MM.1S (cell line): ENCODE data around the gene HS2ST1.
A peak's percentile ranks its signal among the peaks of the same experiment; 100 is the strongest.

ENCODE experiments used
- DNase-seq: peaks from one replicate; pipeline ENCODE4 v3.0.0-alpha.2; 2015
- H2AFZ ChIP-seq: fragments of 300-600 bp; sonication (generic); 2 replicates; pipeline ENCODE4 v1.6.0; 2016; ENCODE audit warnings: antibody characterized with exemption, low read length
- H3F3A ChIP-seq: fragments of 300-600 bp; sonication (generic); 2 replicates; pipeline ENCODE4 v1.6.1; 2016; ENCODE audit warnings: mild to moderate bottlenecking, antibody characterized with exemption, low read length, moderate library complexity, mixed read lengths; ENCODE audit not compliant: insufficient read depth
- H3K27ac ChIP-seq: fragments of 300-600 bp; sonication (generic); 2 replicates; pipeline ENCODE4 v1.5.1; 2016; ENCODE audit warnings: mild to moderate bottlenecking, low read length
- H3K27me3 ChIP-seq: fragments of 300-600 bp; sonication (generic); replicated peaks from 2 replicates; pipeline ENCODE4 v1.6.0; 2016; ENCODE audit warnings: low read length; ENCODE audit not compliant: insufficient read depth
- H3K36me3 ChIP-seq: fragments of 300-600 bp; sonication (generic); replicated peaks from 2 replicates; pipeline ENCODE4 v1.6.1; 2016; ENCODE audit warnings: mild to moderate bottlenecking, low read length, mixed read lengths; ENCODE audit not compliant: insufficient read depth
- H3K4me1 ChIP-seq: fragments of 300-600 bp; sonication (generic); 2 replicates; pipeline ENCODE4 v1.6.1; 2016; ENCODE audit warnings: low read length, mixed read lengths
- H3K4me2 ChIP-seq: fragments of 300-600 bp; sonication (generic); 2 replicates; pipeline ENCODE4 v1.6.0; 2016; ENCODE audit warnings: low read depth, low read length
- H3K4me3 ChIP-seq: fragments of 300-600 bp; sonication (generic); 2 replicates; pipeline ENCODE4 v1.5.1; 2016; ENCODE audit warnings: low read length, mixed read lengths
- H3K79me2 ChIP-seq: fragments of 300-600 bp; sonication (generic); 2 replicates; pipeline ENCODE4 v1.6.1; 2016; ENCODE audit warnings: mixed run types, low read length, mixed read lengths
- H3K9ac ChIP-seq: fragments of 300-600 bp; sonication (generic); 2 replicates; pipeline ENCODE4 v1.6.1; 2016; ENCODE audit warnings: low read length, mixed read lengths
- H3K9me2 ChIP-seq: fragments of 300-600 bp; sonication (generic); replicated peaks from 2 replicates; pipeline ENCODE4 v1.6.1; 2016; ENCODE audit warnings: mild to moderate bottlenecking, low read length, mixed read lengths; ENCODE audit not compliant: insufficient read depth
- H3K9me3 ChIP-seq: fragments of 300-600 bp; sonication (generic); replicated peaks from 2 replicates; pipeline ENCODE4 v1.6.1; 2016; ENCODE audit warnings: mild to moderate bottlenecking, low read length, mixed read lengths; ENCODE audit not compliant: insufficient read depth
- H4K20me1 ChIP-seq: fragments of 300-600 bp; sonication (generic); 2 replicates; pipeline ENCODE4 v1.6.1; 2016; ENCODE audit warnings: mild to moderate bottlenecking, low read length, moderate library complexity, mixed read lengths; ENCODE audit not compliant: insufficient read depth
- CTCF ChIP-seq: fragments of 300-600 bp; sonication (generic); IDR thresholded peaks from 2 replicates; pipeline ENCODE4 v1.5.1; 2016; ENCODE audit warnings: antibody characterized with exemption, low read length, mixed read lengths
- EZH2 ChIP-seq: fragments of 300-600 bp; sonication (generic); optimal IDR thresholded peaks from 2 replicates; pipeline ENCODE3; 2017; ENCODE audit warnings: low read depth, mild to moderate bottlenecking, antibody characterized with exemption, low read length, mixed read lengths
- EZH2phosphoT487 ChIP-seq: fragments of 300-600 bp; sonication (generic); IDR thresholded peaks from 2 replicates; pipeline ENCODE4 v1.6.1; 2018; ENCODE audit warnings: antibody characterized with exemption, low read length

HS2ST1 gene

GRCh38 chr1:87089070-87089736 is 174.8 kb downstream of the HS2ST1 start:
- Histone ChIP-seq H3K9me2 (no peaks in the 10 kb centered on the region), H3K4me2 (peak overlapping the region; percentile 69), H3K4me1 (peaks cover 40% of the 10 kb centered on the region), H3K36me3 (no peaks in the 10 kb centered on the region), H3K9me3 (no peaks in the 10 kb centered on the region), H3F3A (peaks cover 17% of the 10 kb centered on the region; the same call in 1 of the 2 replicates), H3K4me3 (peak overlapping the region; percentile 19; the same call in 1 of the 2 replicates), H3K9ac (no peak overlapping the region), H4K20me1 (no peaks in the 10 kb centered on the region), H3K79me2 (no peaks in the 10 kb centered on the region), H2AFZ (no peak overlapping the region), H3K27ac (peak overlapping the region; percentile 26; the same call in 1 of the 2 replicates), H3K27me3 (no peaks in the 10 kb centered on the region)
- peak; percentile 63 for DNase-seq
- TF ChIP-seq EZH2phosphoT487 = no peak
- TF ChIP-seq CTCF = no peak
- no peak for TF ChIP-seq EZH2

GRCh38 chr1:87089823-87090222 is 175.4 kb downstream of the HS2ST1 start:
- Histone ChIP-seq H3K4me1 (peaks cover 40% of the 10 kb centered on the region), H3K79me2 (no peaks in the 10 kb centered on the region), H2AFZ (no peak overlapping the region), H3K4me2 (peak overlapping the region; percentile 69), H4K20me1 (no peaks in the 10 kb centered on the region), H3K9me3 (no peaks in the 10 kb centered on the region), H3K27me3 (no peaks in the 10 kb centered on the region), H3K4me3 (peak overlapping the region; percentile 19; the same call in 1 of the 2 replicates), H3K36me3 (no peaks in the 10 kb centered on the region), H3F3A (peaks cover 17% of the 10 kb centered on the region; the same call in 1 of the 2 replicates), H3K27ac (peak overlapping the region; percentile 26; the same call in 1 of the 2 replicates), H3K9ac (no peak overlapping the region), H3K9me2 (no peaks in the 10 kb centered on the region)
- TF ChIP-seq EZH2 (no peak), CTCF (no peak), EZH2phosphoT487 (no peak)
- DNase-seq = peak; percentile 56

DNA sequence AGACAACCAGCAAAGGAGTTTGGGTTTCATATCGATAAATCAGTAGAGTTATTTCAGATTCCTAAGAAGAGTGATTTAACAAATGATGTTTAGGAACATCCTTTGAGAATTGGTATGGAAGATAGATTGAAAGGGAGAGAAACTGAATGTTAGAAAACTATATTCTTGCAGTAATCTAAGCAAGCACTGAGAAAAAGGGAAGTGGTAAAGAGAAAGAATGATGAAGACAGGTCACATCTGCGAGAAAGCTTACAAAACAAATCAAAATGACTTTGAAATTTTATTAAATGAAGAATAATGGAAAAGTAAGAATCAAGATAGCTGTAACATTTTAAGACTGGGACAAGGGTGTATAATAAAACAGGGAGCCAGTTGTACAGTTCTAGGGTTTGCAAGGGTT is 177.0 kb downstream of the HS2ST1 start:
- H3K4me3 ChIP-seq = no peak overlapping the region
- DNase-seq = no peak
- H3K9ac ChIP-seq = no peak overlapping the region
- no peaks in the 10 kb centered on the region for H3K9me3 ChIP-seq
- no peaks in the 10 kb centered on the region for H3K79me2 ChIP-seq
- H2AFZ ChIP-seq = no peak overlapping the region
- no peaks in the 10 kb centered on the region for H3K27me3 ChIP-seq
- H4K20me1 ChIP-seq = no peaks in the 10 kb centered on the region
- peaks cover 15% of the 10 kb centered on the region; the same call in 1 of the 2 replicates for H3F3A ChIP-seq
- no peaks in the 10 kb centered on the region for H3K36me3 ChIP-seq
- H3K4me1 ChIP-seq = peaks cover 31% of the 10 kb centered on the region
- H3K4me2 ChIP-seq = no peak overlapping the region
- no peaks in the 10 kb centered on the region for H3K9me2 ChIP-seq
- TF ChIP-seq CTCF = no peak
- no peak for TF ChIP-seq EZH2
- no peak for TF ChIP-seq EZH2phosphoT487
- H3K27ac ChIP-seq = no peak overlapping the region
